Right lung (tissue), 5 donors: ENCODE results near the gene PUS10. TPM values are rescaled to one million over a fixed set of nuclear protein-coding genes. Genes with fewer than 3 reads are reported as not detected.
"Not testable (repeated sequence)": the region's sequence is repeated elsewhere in the genome, so short reads cannot be mapped to it uniquely, and the experiment has no call there.

ENCODE experiments used
- DNase-seq, 2 donors: peaks; one replicate each; pipeline ENCODE4 v3.0.0-alpha.2; 2013
- polyA plus RNA-seq, 5 donors: library from polyadenylated mRNA; unstranded; fragments of 120-200 nt; gene quantifications; one replicate each; pipeline versions ENCODE4 v1.2.1 to v1.2.3, GENCODE V29; 2013; ENCODE audit warnings: inconsistent platforms in 1 of 5, low replicate concordance in 1 of 5; ENCODE audit not compliant: insufficient read length in 5 of 5, insufficient read depth in 1 of 5

The PUS10 gene
- polyA plus RNA-seq, 5 donors, result 7.8 to 14.6 (median 12.9) TPM

DNA sequence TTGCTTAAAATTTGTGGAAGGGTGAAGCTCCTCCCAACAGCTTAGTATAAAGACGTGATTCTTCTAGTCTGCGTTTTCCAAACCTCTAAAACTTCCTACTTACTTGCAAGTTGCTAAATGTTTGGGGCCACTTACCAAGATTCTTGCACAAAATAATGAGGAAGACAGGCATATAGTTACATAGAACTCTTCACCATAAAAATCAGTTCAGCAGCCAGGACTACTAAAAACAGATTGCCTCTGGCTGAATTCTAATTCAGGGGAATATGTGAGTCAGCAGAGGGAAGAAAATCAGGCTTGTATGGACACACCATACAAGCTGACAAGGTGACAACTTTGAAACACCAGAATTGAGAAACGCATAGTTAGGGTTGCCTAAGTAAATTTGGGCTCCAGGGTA, 3.3 kb downstream of the PUS10 start:
- no peak for DNase-seq

DNA sequence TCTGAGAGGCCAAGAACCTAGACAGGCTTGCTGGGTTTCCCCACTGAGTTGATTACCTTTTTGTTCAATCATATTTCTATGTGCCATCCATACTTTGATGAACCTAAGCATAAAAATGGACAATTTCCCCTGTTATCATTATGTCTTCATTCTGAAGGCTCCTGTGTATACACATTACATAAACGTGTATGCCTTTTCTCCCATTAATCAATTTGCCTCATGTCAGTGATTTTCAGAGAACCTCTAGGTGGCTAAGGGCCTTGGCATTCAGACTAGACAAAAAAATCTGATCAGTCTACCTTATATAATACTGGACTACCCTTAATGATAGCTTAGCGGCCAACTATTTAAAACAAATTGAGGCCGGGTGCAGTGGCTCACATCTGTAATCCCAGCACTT, 4.7 kb downstream of the PUS10 start:
- DNase-seq, result no peak

- DNase-seq, result not testable (repeated sequence)
Observed at GRCh38 chr2:61012303-61012702, 5.8 kb downstream of the PUS10 start.

DNA sequence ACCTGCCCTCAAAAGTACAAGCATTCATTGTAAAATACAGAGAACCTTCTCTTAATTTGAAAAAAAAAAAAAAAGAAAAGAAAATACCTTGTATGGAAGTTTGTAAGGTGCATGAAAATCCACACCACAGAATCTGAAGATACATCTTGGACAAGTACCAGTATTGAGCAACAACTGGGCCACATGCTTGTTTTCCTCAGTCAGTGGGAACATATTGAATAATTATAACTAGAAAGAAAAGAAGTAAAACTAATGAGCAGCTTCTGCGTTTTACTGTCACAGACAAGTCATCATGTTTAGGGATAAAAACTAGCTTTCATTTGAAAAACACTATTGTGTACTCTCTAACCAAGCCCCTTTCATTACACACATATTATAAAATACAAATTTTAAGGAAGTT, 6.4 kb downstream of the PUS10 start:
- DNase-seq, result no peak

DNA sequence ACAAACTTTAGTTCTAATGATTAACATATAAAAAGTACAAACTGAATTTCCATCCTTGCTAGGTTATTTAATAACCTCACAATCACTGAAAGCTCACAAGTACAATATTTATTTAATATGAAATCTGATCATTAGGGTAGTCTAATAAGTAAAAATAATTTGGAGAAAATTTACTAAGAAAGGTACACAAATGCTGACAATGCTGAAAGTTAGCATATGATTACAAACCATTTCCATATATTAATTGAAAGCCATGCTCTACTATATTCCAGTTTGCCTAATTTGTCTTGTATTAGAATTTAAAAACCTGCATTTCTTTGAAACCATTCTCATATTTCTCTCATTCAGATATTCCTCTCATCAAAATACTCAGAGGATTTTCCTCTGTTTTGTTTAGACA, 8.7 kb downstream of the PUS10 start:
- no peak for DNase-seq

DNA sequence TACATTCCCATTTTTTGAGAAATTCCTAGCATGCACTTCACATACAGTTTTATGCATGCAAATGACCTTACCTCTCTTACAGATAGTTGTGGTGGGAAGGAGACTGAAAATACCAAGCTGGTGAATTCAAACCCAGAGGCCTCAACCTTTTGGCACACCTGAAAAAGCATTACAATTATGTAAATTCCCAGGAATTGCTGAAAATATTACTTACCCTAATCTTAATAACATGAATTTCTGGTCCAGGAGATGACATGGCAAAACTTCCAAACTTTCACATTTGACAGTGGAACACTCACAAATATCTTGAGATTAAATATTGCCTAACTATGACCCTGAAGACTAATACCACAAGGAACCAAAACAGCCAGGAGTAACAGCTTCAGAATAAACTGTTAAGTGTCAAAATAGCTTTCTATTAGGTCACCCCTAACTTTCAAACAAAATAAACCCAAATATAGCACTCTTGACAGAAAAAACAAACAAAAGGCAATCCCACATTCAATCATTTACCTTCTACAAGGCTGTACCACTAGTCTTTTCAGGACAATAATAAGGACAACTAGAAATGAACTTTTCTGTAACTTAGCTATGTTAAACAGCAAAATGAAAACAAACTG, 11.5 kb downstream of the PUS10 start:
- DNase-seq, result no peak

GRCh38 chr2:61005736-61006135, 12.3 kb downstream of the PUS10 start:
- DNase-seq, result no peak

GRCh38 chr2:60998628-60999545, 19.2 kb downstream of the PUS10 start:
- peak in 1 of 2 donors; percentile 18 for DNase-seq

GRCh38 chr2:60994131-60994530, 23.9 kb downstream of the PUS10 start:
- DNase-seq, result no peak

DNA sequence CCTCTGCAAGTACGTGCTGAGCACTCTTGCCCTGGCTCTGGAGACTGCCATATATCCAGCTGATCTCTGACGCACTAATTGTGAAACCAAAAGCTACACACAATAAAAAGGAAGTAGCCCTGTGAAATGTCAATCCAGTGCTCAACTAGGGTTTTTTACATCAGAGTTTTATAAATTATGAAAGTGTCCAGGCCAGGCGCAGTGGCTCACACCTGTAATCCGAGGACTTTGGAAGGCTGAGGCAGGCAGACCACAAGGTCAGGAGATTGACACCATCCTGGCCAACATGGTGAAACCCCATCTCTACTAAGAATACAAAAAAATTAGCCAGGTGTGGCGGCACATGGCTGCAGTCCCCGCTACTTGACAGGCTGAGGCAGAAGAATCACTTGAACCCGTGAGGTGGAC, 25.1 kb downstream of the PUS10 start:
- DNase-seq, result no peak

- DNase-seq, result no peak
Observed at GRCh38 chr2:60991644-60992043, 26.4 kb downstream of the PUS10 start.

DNA sequence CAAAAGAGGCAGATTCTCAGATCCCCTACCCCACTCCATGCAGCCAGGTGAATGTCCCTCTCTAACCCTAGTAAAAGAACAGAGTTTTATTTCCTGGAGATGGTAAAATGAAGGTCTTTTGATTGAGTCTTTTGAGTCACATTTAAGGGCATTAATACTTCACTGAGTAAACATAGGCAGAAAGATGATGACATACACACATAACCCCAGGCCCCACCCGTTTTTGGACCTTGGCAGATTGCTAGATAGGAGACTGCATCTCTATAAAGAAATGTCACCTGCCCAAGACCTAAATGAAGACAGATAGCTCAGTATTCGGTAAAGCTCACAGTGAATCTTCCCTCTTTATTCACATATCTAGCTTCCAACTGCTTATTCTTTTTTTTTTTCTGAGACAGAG, 28.8 kb downstream of the PUS10 start:
- DNase-seq, result no peak

GRCh38 chr2:60987656-60988055, 30.4 kb downstream of the PUS10 start:
- not testable (repeated sequence) for DNase-seq

GRCh38 chr2:60987041-60987440, 31.0 kb downstream of the PUS10 start:
- no peak for DNase-seq

DNA sequence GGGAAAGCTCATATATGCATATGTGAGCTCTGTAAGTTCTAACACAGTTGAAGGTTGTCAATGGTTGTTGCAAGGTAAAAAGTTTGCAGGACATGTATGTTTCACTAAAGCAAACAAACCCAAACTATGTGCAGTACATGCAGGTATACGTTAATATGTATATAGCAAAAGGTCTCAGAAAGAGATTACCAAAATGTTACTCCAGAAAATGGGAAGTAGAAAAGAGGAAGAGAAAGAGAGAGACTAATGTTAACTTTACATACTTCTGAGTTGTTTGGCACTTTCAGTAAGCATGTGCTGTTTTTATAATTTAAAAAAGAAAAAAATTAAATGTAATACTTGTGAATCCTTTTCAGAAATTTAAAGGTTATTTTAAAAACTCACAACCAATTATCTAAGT, 33.3 kb downstream of the PUS10 start:
- no peak for DNase-seq

- DNase-seq, result not testable (repeated sequence)
Observed at GRCh38 chr2:60982066-60982465, 36.0 kb downstream of the PUS10 start.

DNA sequence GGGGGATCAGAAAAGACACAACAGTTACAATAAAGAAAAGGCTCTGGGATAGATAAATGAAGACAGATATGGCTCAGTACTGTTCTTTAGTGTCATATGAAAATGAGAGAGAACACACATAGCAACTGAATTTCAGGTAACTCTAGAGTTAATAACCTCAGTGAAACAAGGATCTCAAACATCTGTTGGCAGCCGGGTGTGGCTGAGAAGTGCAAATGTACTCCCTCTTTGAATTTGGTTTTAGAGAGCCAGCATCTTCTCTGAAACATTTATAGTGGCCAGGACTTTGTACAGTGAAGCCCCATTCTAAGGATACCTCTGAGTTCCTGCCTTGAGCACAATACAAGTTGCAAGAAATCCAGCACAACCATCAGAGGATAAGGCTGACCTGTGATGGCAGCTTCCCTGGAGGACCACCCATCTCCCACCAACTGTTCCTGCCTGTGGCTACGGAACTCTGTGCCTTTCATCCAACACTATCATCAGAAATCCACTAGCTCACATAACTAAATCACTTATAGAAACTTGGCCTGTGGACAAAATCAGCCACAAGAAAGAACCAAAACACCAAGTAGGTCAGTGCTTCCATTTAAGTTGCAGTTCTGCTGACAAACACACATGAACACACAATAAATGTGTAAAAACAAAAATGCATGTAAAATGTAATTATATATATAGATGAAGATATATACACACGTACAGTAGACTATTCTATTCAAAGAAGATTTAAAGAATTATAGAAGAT, 37.8 kb downstream of the PUS10 start:
- DNase-seq, result no peak

GRCh38 chr2:60979231-60979630, 38.8 kb downstream of the PUS10 start:
- DNase-seq, result no peak

DNA sequence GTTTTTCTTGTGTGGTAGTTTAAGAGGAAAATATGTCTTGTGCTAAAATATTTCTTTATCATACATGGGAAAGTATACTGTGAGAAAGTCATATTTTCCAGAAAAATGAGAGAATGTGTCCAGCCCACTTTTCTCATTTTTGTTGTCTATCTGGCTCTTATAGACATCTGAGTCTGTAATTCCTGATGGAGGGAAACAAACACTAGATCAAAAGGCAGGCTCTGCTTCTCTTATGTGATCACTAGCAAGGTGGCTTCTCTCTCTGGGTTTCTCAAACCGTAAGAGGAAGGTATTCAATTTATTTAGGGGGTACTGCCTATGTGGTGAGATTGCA, 40.5 kb downstream of the PUS10 start:
- no peak for DNase-seq

- DNase-seq, result no peak
Observed at GRCh38 chr2:60976875-60977561, 41.0 kb downstream of the PUS10 start.

DNA sequence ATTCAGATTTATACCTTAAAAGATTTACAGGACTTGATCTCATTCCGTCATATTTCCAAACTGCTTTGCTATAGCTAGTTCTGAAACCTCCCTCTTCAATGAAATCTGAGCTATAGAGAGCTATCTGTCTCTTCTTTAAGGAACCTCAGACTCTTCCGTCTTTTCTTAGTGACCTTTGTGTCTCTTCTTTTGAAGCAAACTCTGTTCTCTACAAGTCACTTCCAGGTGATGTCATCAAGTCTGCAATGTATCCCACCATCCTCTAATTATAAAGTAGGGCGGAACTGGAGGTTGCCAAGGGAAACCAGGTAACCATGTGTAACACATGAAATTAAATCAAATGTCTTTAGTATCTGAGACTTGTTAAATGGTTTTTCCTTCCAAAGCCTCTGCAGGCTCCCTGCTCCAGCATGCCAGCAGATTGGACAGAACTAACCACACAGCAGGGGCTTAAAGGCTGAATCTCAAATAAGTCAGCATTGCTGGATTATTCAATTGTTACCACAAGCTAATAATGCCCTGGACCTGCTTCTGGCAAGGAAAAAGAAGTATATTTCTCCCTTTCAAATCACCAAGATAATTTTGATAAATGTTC, 41.7 kb downstream of the PUS10 start:
- DNase-seq, result no peak

DNA sequence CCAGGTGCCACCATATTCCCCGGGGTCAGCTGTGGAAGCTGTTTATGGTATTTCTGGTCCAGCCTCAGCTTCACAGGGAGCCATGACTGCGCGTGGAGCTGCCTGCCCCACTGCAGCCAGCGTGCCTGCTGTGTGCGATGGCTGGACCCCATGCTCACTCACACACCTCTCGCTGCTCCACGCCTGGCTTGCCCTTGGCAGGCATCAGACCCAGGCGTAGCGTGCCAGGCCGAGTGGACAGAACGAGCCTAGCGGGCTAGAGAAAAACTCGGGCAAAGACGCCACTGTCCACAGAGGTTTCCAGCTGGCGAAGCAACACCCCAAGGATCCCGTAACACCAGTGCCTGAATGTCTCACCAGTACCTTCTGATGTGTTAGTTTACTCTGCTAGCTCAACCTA, 43.4 kb downstream of the PUS10 start:
- no peak for DNase-seq
